Esophagus squamous epithelium (tissue), 5 donors: ENCODE results near the gene TLR5. TPM values are rescaled to one million over a fixed set of nuclear protein-coding genes. Genes with fewer than 3 reads are reported as not detected.

Source experiments
- DNase-seq: peaks from one replicate; lab custom pipeline; 2025; lab: John Stamatoyannopoulos, UW
- H3K27ac ChIP-seq, 4 donors: fragments of 200-600 bp; sonication (generic); one replicate each; pipeline ENCODE4 v1.5.1; 2016 to 2019; ENCODE audit warnings: mild to moderate bottlenecking in 1 of 4
- H3K27me3 ChIP-seq, 4 donors: fragments of 200-600 bp; sonication (generic); 1 replicate in 3 of 4; 2 replicates in 1 of 4; pipeline versions ENCODE4 v1.5.1 to v1.6.0; 2017 to 2021; ENCODE audit warnings: antibody characterized with exemption in 1 of 4
- H3K36me3 ChIP-seq, 3 donors: fragments of 200-600 bp; sonication (generic); one replicate each; pipeline ENCODE4 v1.5.1; 2016 to 2019
- H3K4me1 ChIP-seq, 3 donors: fragments of 200-600 bp; sonication (generic); one replicate each; pipeline ENCODE4 v1.5.1; 2017 to 2019
- H3K4me3 ChIP-seq, 4 donors: fragments of 200-600 bp; sonication (generic); 1 replicate in 3 of 4; 2 replicates in 1 of 4; pipeline ENCODE4 v1.5.1; 2016 to 2019; ENCODE audit warnings: mild to moderate bottlenecking in 2 of 4, moderate library complexity in 1 of 4
- H3K9me3 ChIP-seq, 3 donors: fragments of 200-600 bp; sonication (generic); one replicate each; pipeline ENCODE4 v1.5.1; 2016 to 2019
- CTCF ChIP-seq, 6 experiments: fragments of 450-650 bp in 4 of 6; fragments of 200-600 bp in 2 of 6; sonication (generic) in 2 of 6; IDR thresholded peaks; one replicate each; pipeline ENCODE4 v1.5.1; 2016 to 2019; ENCODE audit warnings: antibody characterized with exemption in 6 of 6, mild to moderate bottlenecking in 4 of 6, moderate library complexity in 4 of 6
- POLR2A ChIP-seq, 4 donors: fragments of 450-650 bp; IDR thresholded peaks; one replicate each; pipeline ENCODE4 v1.6.1; 2017; ENCODE audit warnings: antibody characterized with exemption in 4 of 4, mild to moderate bottlenecking in 4 of 4, moderate library complexity in 3 of 4
- WGBS, 2 donors: methylation state at CpG; one replicate each; pipeline ENCODE4 v1.1.5; 2018; 5-methylcytosine and 5-hydroxymethylcytosine counted together
- intact Hi-C: fragments of 100-400 bp; cut with DNase I; formaldehyde crosslinking; loops from one replicate; pipeline ENCODE4 v1.15.0; 2022
- total RNA-seq, 4 donors: library from RNA; depleted of rRNA; stranded (reverse); fragments of >200 nt; gene quantifications; one replicate each; pipeline ENCODE4 v1.1.0, GENCODE V29; 2016
- donor health status: DM: yes; HTN: yes; CAD: no.

TLR5 gene
- total RNA-seq, 4 donors from 2014 or later, result 5.1 to 9.3 (median 9.2) TPM

- DNase-seq, result no peak
- H3K4me1 ChIP-seq, result peaks cover 0 to 16% (median 0%) of the 10 kb centered on the region in 3 donors
- H3K9me3 ChIP-seq, result no peaks in the 10 kb centered on the region
- TF ChIP-seq POLR2A (IDR thresholded peaks at IDR 0.05), result no peak
- no peak for TF ChIP-seq CTCF (IDR thresholded peaks at IDR 0.05)
- intact Hi-C loops, result loop anchor here (5.0 to 10.0 kb wide), 3 partner anchors 292 to 619 kb away; partner anchors contain the start of gene FAM177B
- 83 to 90% methylated on average over 11 to 15 of the region's 15 CpGs for WGBS, 2 donors
- H3K27ac ChIP-seq, result no peak overlapping the region
- H3K36me3 ChIP-seq, result no peaks in the 10 kb centered on the region
- no peak overlapping the region for H3K4me3 ChIP-seq
- H3K27me3 ChIP-seq, result no peaks in the 10 kb centered on the region
Observed at GRCh38 chr1:223083831-223084230, 59.2 kb downstream of the TLR5 start.

- 84 to 85% methylated on average over 8 of the region's 8 CpGs for WGBS, 2 donors
- no peaks in the 10 kb centered on the region for H3K27me3 ChIP-seq
- H3K4me3 ChIP-seq, result no peak overlapping the region
- no peak for TF ChIP-seq CTCF (IDR thresholded peaks at IDR 0.05)
- no peak for TF ChIP-seq POLR2A (IDR thresholded peaks at IDR 0.05)
- H3K4me1 ChIP-seq, result peaks cover 0 to 16% (median 0%) of the 10 kb centered on the region in 3 donors
- no peaks in the 10 kb centered on the region for H3K9me3 ChIP-seq
- H3K27ac ChIP-seq, result no peak overlapping the region
- intact Hi-C loops, result loop anchor here (5.0 to 10.0 kb wide), 3 partner anchors 291 to 618 kb away; partner anchors contain the start of gene FAM177B
- H3K36me3 ChIP-seq, result no peaks in the 10 kb centered on the region
- DNase-seq, result no peak
Observed at GRCh38 chr1:223082914-223083313, 60.1 kb downstream of the TLR5 start.

- H3K36me3 ChIP-seq, result no peaks in the 10 kb centered on the region
- H3K4me1 ChIP-seq, result peaks cover 0 to 21% (median 0%) of the 10 kb centered on the region in 3 donors
- 6 to 16% methylated on average over 9 to 28 of the region's 33 CpGs for WGBS, 2 donors
- TF ChIP-seq POLR2A (IDR thresholded peaks at IDR 0.05), result no peak
- peak; percentile 86 to 98 (median 94) for TF ChIP-seq CTCF (IDR thresholded peaks at IDR 0.05)
- no peaks in the 10 kb centered on the region for H3K9me3 ChIP-seq
- no peak for DNase-seq
- H3K27me3 ChIP-seq, result no peaks in the 10 kb centered on the region
- intact Hi-C loops, result loop anchor here (5.0 to 10.0 kb wide), 3 partner anchors 289 to 617 kb away; partner anchors contain the start of gene FAM177B
- H3K27ac ChIP-seq, result peak overlapping the region; percentile 58 to 75 (median 65)
- H3K4me3 ChIP-seq, result peak overlapping the region; percentile 16 to 66 (median 44)
Observed at GRCh38 chr1:223081181-223081994, 61.7 kb downstream of the TLR5 start.

GRCh38 chr1:223079498-223079897, 63.5 kb downstream of the TLR5 start:
- 85 to 96% methylated on average over 5 to 6 of the region's 7 CpGs for WGBS, 2 donors
- no peaks in the 10 kb centered on the region for H3K9me3 ChIP-seq
- no peak overlapping the region for H3K4me3 ChIP-seq
- TF ChIP-seq POLR2A (IDR thresholded peaks at IDR 0.05) (no peak), CTCF (IDR thresholded peaks at IDR 0.05) (no peak)
- no peaks in the 10 kb centered on the region for H3K36me3 ChIP-seq
- intact Hi-C loops, result no loop called here
- H3K4me1 ChIP-seq, result peaks cover 0 to 21% (median 0%) of the 10 kb centered on the region in 3 donors
- no peaks in the 10 kb centered on the region for H3K27me3 ChIP-seq
- no peak for DNase-seq
- H3K27ac ChIP-seq, result no peak overlapping the region

- no peaks in the 10 kb centered on the region for H3K36me3 ChIP-seq
- H3K4me3 ChIP-seq, result no peak overlapping the region
- H3K4me1 ChIP-seq, result peaks cover 0 to 21% (median 0%) of the 10 kb centered on the region in 3 donors
- intact Hi-C loops, result no loop called here
- no peaks in the 10 kb centered on the region for H3K9me3 ChIP-seq
- 52 to 63% methylated on average over 3 to 9 of the region's 16 CpGs for WGBS, 2 donors
- no peaks in the 10 kb centered on the region for H3K27me3 ChIP-seq
- no peak overlapping the region for H3K27ac ChIP-seq
- no peak for DNase-seq
- TF ChIP-seq POLR2A (IDR thresholded peaks at IDR 0.05), result no peak
- no peak for TF ChIP-seq CTCF (IDR thresholded peaks at IDR 0.05)
Observed at GRCh38 chr1:223077247-223077833, 65.7 kb downstream of the TLR5 start.
